Lower leg skin (tissue), 4 donors: Measurements from ENCODE around the gene SEMA3G. TPM values are rescaled to one million over a fixed set of nuclear protein-coding genes. Genes with fewer than 3 reads are reported as not detected.

Experiments
- DNase-seq, 2 donors: peaks; one replicate each; pipeline ENCODE4 v3.0.0-alpha.2; 2019; ENCODE audit warnings: low spot score in 2 of 2
- H3K4me3 ChIP-seq: fragments of 200-600 bp; sonication (generic); 2 replicates; pipeline ENCODE4 v1.5.1; 2017; ENCODE audit warnings: mild to moderate bottlenecking, low read depth; ENCODE audit not compliant: poor library complexity, severe bottlenecking
- POLR2A ChIP-seq, 2 donors: fragments of 450-650 bp; IDR thresholded peaks; one replicate each; pipeline ENCODE4 v1.6.1; 2016 to 2017; ENCODE audit warnings: antibody characterized with exemption in 2 of 2, mild to moderate bottlenecking in 1 of 2, moderate library complexity in 1 of 2
- WGBS, 2 donors: methylation state at CpG; one replicate each; pipeline ENCODE4 v1.1.5; 2018; 5-methylcytosine and 5-hydroxymethylcytosine counted together
- intact Hi-C: fragments of 100-400 bp; cut with DNase I; formaldehyde crosslinking; loops from one replicate; pipeline ENCODE4 v1.15.0; 2023; ENCODE audit warnings: low total_unique reads
- total RNA-seq, 4 donors: library from RNA; depleted of rRNA; stranded (reverse); fragments of >200 nt; gene quantifications; one replicate each; pipeline ENCODE4 v1.1.0, GENCODE V29; 2016
- TF ChIP-seq, protein P1 (sequence below), 3 donors: fragments of 450-650 bp; IDR thresholded peaks; one replicate each; pipeline ENCODE4 v1.5.1; 2016; ENCODE audit warnings: antibody characterized with exemption in 3 of 3, mild to moderate bottlenecking in 3 of 3, moderate library complexity in 2 of 3

SEMA3G gene
- total RNA-seq, 4 donors from 2014 or later: 17.9 to 49.8 (median 26.9) TPM

DNA sequence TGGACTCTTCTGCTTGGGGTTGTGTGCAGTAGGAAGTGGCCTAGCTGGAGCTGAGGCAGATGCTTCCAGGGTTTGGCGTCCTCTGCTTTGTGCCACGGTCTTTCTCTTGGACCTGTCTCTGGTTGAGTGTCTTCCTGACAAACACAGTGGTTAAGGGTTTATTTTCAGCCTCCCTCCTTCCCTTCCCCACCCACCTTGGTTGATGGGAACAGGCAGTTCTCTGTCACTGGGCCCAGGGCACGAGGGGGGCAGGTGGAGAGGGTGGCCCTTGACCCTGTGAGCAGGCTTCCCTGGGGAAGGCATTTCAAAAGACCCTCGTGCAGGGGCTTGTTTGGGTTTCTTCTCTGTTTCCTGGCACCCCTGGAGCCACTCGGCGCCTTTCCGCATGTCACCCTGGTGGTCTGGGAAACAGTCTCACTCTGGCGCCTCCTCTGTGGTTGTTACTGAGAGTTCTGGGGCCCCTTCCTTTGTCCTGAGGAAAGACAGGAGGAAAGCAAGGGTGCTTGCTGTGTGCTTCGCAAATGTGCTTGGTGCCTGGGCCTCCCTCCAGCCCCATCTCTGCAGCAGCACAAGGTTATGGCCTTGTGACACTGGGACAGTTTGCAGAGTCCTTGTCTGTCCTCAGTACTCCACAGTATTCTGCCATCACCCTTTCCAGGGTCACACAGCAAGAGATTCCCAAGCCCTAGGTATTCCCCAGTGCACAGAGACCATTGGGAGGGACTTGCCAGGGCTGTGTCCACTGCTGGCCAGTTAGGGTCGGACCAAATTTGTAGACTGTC, 40.0 kb upstream of the SEMA3G start:
- WGBS, 2 donors: 78 to 79% methylated on average over 9 to 10 of the region's 10 CpGs
- intact Hi-C loops: no loop called here
- no peak overlapping the region for H3K4me3 ChIP-seq
- DNase-seq: no peak
- TF ChIP-seq, protein P1, sequence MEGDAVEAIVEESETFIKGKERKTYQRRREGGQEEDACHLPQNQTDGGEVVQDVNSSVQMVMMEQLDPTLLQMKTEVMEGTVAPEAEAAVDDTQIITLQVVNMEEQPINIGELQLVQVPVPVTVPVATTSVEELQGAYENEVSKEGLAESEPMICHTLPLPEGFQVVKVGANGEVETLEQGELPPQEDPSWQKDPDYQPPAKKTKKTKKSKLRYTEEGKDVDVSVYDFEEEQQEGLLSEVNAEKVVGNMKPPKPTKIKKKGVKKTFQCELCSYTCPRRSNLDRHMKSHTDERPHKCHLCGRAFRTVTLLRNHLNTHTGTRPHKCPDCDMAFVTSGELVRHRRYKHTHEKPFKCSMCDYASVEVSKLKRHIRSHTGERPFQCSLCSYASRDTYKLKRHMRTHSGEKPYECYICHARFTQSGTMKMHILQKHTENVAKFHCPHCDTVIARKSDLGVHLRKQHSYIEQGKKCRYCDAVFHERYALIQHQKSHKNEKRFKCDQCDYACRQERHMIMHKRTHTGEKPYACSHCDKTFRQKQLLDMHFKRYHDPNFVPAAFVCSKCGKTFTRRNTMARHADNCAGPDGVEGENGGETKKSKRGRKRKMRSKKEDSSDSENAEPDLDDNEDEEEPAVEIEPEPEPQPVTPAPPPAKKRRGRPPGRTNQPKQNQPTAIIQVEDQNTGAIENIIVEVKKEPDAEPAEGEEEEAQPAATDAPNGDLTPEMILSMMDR (IDR thresholded peaks at IDR 0.05): no peak
- no peak for TF ChIP-seq POLR2A (IDR thresholded peaks at IDR 0.05)

DNA sequence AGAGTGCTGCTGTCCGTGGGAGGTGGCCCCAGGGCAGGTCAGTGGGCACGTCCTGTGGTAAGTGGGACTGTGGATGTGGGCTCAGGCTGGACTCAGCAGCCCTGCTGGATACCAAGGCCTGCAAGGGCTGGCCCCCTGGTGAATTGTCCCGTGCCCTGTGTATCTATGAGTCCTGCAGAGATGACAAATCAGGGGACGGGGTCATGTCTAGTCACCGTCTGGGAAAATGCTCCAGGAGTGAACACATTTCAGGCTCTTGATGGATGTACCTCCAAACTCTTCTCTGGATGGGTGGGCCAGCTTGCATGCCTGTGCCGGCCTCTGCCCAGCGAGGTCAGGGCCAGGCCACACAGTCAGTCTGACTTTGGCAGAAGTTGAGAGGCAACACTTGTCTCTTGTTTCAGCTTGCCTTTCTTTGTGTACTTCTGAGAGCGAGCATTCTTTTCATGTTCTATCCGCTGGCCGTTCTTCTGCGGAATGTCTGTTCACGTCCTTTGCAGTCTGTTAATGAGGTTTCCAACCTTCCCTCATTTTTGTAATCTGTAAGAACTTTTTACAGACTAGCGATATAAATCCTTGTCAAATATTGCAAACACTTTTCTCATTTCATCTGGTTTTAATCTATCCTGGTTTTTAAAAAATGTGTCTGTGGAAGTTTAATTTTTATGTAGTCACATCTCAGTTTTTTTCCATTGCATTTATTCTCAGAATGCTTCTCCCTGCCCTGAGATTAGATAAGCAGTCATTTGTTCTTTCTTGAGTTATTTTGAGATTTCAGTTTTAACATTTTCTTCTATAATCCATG, 38.9 kb upstream of the SEMA3G start:
- H3K4me3 ChIP-seq: no peak overlapping the region
- DNase-seq: no peak
- intact Hi-C loops: no loop called here
- TF ChIP-seq POLR2A (IDR thresholded peaks at IDR 0.05): no peak
- TF ChIP-seq, protein P1 (IDR thresholded peaks at IDR 0.05): no peak
- WGBS, 2 donors: 39 to 44% methylated on average over 13 of the region's 13 CpGs

DNA sequence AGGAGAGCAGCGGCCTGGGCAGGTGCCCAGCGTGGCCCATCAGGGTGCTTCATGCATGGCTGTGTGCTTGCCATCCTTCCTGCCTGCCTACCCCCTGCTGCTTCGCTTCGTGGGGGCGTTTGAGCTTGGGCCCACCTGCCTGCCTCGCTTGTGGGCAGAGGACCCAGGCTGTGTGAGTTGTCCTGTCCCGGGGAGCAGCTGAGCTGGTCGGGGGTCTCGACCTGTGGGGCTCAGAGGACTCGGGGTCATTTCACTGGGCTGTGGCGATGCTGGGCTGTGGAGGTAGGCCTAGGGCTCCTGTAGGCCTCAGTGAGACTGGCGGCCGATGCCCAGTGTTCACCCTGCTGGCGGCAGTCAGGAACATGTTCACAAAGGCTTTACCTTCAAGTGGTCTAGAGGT, 38.2 kb upstream of the SEMA3G start:
- no peak overlapping the region for H3K4me3 ChIP-seq
- DNase-seq: no peak
- intact Hi-C loops: no loop called here
- WGBS, 2 donors: 88 to 89% methylated on average over 13 to 14 of the region's 14 CpGs
- TF ChIP-seq, protein P1 (IDR thresholded peaks at IDR 0.05): no peak
- no peak for TF ChIP-seq POLR2A (IDR thresholded peaks at IDR 0.05)

DNA sequence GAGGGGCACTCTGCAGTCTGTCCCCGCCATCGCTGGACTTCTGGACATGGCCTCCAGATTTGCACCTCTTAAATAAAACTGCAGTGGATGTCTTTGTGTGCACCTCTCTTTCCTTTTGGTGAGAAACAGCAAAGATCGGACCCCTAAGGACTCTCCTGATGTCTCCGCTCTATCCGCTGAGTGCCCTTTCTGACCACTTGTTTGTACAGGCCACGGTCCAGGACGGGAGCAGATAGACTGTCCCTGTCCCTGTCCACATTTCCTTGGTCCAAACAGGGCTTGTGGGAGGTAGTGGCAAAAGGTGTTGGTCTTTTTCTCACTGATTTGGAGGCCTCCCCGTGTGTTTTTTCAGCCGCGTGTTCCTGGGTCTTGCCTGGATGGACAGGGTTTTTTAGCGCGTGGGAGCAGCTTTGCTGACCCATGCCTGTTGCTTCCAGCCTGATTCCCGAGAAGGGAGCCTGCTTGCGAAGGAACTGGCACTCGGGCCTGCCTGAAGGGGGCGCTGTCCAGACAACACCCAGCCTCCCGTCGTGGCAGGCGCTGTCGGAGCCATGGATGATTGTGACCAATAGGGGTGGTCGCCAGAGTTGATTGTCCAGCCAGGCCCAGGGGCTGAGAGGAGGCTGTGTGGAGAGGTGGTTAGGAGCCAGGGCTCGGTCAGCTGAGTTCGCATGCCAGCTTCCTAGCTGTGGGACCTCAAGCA, 37.1 kb upstream of the SEMA3G start:
- no peak overlapping the region for H3K4me3 ChIP-seq
- WGBS, 2 donors: 90 to 92% methylated on average over 23 of the region's 23 CpGs
- TF ChIP-seq, protein P1 (IDR thresholded peaks at IDR 0.05): no peak
- TF ChIP-seq POLR2A (IDR thresholded peaks at IDR 0.05): no peak
- intact Hi-C loops: no loop called here
- no peak for DNase-seq

DNA sequence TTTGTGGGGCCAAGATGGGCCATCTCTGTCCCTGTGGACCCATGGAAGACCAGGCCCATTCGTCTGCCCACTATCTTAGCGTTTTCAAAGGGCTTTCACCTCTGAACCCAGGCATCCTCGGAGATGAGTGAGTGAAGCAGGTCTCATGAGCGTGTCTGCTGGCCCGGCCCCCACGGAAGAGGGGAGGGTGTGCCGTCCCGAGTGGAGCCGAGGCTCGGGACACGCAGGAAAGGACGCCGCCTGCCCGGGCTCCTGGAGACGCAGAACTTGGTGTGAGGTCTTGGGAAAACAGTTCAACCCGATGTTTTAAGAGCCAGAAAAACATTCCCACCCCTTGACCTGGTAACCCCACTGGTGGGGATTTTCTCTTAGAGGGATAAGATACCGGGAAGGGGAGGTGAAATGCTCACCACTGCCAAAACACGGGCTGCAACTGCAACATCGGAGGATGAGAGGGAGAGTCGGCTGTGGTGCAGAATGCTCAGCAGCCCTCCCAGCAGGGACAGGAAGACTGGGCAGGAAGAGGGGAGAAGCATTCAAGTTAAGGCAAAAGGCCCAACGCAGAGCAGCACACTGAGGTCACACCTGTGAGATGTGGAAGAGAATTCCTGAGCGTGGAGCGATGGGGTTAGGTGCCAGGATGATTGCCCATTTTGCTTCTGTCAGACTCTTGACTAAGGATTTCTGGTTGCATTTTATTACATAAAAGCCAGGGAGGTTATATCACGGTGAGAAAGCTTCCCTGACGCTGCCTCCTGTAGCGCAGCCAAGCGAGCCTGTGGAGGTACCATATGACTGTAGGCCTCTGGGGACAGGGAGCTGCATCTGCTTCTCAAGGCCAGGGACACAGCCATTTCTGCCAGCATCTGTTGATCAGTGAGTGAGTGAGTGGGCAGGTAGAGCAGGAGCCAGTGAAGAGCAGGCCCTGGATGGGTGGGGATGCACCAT, 36.1 kb upstream of the SEMA3G start:
- WGBS, 2 donors: 88 to 89% methylated on average over 27 of the region's 27 CpGs
- TF ChIP-seq POLR2A (IDR thresholded peaks at IDR 0.05): no peak
- TF ChIP-seq, protein P1 (IDR thresholded peaks at IDR 0.05): no peak
- no peak for DNase-seq
- H3K4me3 ChIP-seq: no peak overlapping the region
- intact Hi-C loops: no loop called here
